NCI-H2081 (cell line): ENCODE results near the gene AK1.
"Not testable (repeated sequence)": the region's sequence is repeated elsewhere in the genome, so short reads cannot be mapped to it uniquely, and the experiment has no call there.

Source experiments
- DNase-seq, 2 experiments: peaks; one replicate each; lab custom pipeline; 2025; lab: John Stamatoyannopoulos, UW

Gene AK1

GRCh38 chr9:127884427-127884911 is 7.0 kb upstream of the AK1 start:
- peak; percentile 67 to 84 for DNase-seq

GRCh38 chr9:127883959-127884358 is 6.5 kb upstream of the AK1 start:
- DNase-seq: peak in 1 of 2 experiments; percentile 54

GRCh38 chr9:127881715-127882114 is 4.2 kb upstream of the AK1 start:
- DNase-seq: not testable (repeated sequence)

- DNase-seq: no peak
Observed at GRCh38 chr9:127880143-127880542, 2.7 kb upstream of the AK1 start.

GRCh38 chr9:127878652-127879390 is 1.3 kb upstream of the AK1 start:
- no peak for DNase-seq

- DNase-seq: peak in 1 of 2 experiments; percentile 10
Observed at GRCh38 chr9:127878001-127878651, 651 bp upstream of the AK1 start.

- DNase-seq: no peak
Observed at GRCh38 chr9:127876764-127877562, 512 bp downstream of the AK1 start.

GRCh38 chr9:127876026-127876763 is 1.3 kb downstream of the AK1 start:
- DNase-seq: no peak

GRCh38 chr9:127875306-127875966 is 2.0 kb downstream of the AK1 start:
- DNase-seq: no peak

GRCh38 chr9:127874301-127875221 is 2.9 kb downstream of the AK1 start:
- DNase-seq: no peak

GRCh38 chr9:127873886-127874285 is 3.6 kb downstream of the AK1 start:
- DNase-seq: no peak

- DNase-seq: no peak
Observed at GRCh38 chr9:127873223-127873691, 4.2 kb downstream of the AK1 start.

- no peak for DNase-seq
Observed at GRCh38 chr9:127872369-127873222, 4.9 kb downstream of the AK1 start.

- no peak for DNase-seq
Observed at GRCh38 chr9:127871531-127871930, 5.9 kb downstream of the AK1 start.

- no peak for DNase-seq
Observed at GRCh38 chr9:127870887-127871286, 6.6 kb downstream of the AK1 start.

- DNase-seq: not testable (repeated sequence)
Observed at GRCh38 chr9:127870153-127870491, 7.4 kb downstream of the AK1 start.

- peak; percentile 71 to 80 for DNase-seq
Observed at GRCh38 chr9:127869310-127870152, 7.9 kb downstream of the AK1 start.

- DNase-seq: no peak
Observed at GRCh38 chr9:127868278-127868902, 9.1 kb downstream of the AK1 start.
